HepG2 (cell line): ENCODE data around the gene POLR2H. TPM values are rescaled to one million over a fixed set of nuclear protein-coding genes. Genes with fewer than 3 reads are reported as not detected.
A peak's percentile ranks its signal among the peaks of the same experiment; 100 is the strongest.

Source experiments
- ATAC-seq: fragments of 200-7000 bp; cut with Tn5 transposase; 3 replicates; pipeline ENCODE4 v1.9.1; 2020; ENCODE audit warnings: mild to moderate bottlenecking, moderate library complexity
- BruUV-seq: library from RNA; stranded (reverse); fragments of 400-500 nt; replicated peaks from 2 replicates; lab custom pipeline; 2021; lab: Mats Ljungman, UMichigan
- CTCF ChIA-PET: fragments of 300-600 bp; formaldehyde crosslinking; extraction: SDS; loops from one replicate; lab custom pipeline; 2021; ENCODE audit warnings: low total read pairs, inconsistent platforms, low intra/inter-chr PET ratio; lab: Yijun Ruan, JAX
- POLR2A ChIA-PET: fragments of 350-600 bp; sonication (Branson Sonifier 250); formaldehyde crosslinking; loops from one replicate; lab custom pipeline; 2020; ENCODE audit warnings: antibody characterized with exemption, inconsistent platforms; lab: Yijun Ruan, JAX
- DNase-seq: peaks from one replicate; pipeline ENCODE4 v3.0.0-alpha.2; 2015; ENCODE audit warnings: low spot score
- FAIRE-seq: peaks from 3 replicates; lab custom pipeline; 2011; peaks lifted over from hg19 to GRCh38; lab: Jason Lieb, UNC
- H2AFZ ChIP-seq: one replicate; pipeline ENCODE4 v1.6.1; 2011; ENCODE audit warnings: low read length, inconsistent platforms
- H3K27ac ChIP-seq: fragments of 300-600 bp; 3 replicates; pipeline ENCODE4 v1.8.0; 2011; ENCODE audit warnings: mixed run types, mild to moderate bottlenecking, mixed read lengths, low read length, inconsistent platforms; ENCODE audit not compliant: insufficient read depth; ENCODE audit errors: extremely low read length
- H3K27me3 ChIP-seq, 2 experiments: fragments of 200-600 bp in 1 of 2; 2 replicates in 1 of 2; 3 replicates in 1 of 2; pipeline versions ENCODE4 v1.6.0 to v1.8.0; 2011; ENCODE audit warnings: low read length in 2 of 2, mild to moderate bottlenecking in 2 of 2, moderate library complexity in 2 of 2, inconsistent platforms in 1 of 2; ENCODE audit not compliant: insufficient read depth in 2 of 2, control insufficient read depth in 1 of 2
- H3K36me3 ChIP-seq, 2 experiments: fragments of 200-600 bp in 1 of 2; replicated peaks in 1 of 2; 2 replicates in 1 of 2; 3 replicates in 1 of 2; pipeline versions ENCODE4 v1.5.1 to v1.8.0; 2011; ENCODE audit warnings: low read length in 2 of 2, inconsistent platforms in 1 of 2; ENCODE audit not compliant: insufficient read depth in 2 of 2, control insufficient read depth in 1 of 2
- H3K4me1 ChIP-seq: 2 replicates; pipeline ENCODE4 v1.5.1; 2012; ENCODE audit warnings: low read length, inconsistent platforms; ENCODE audit not compliant: insufficient read depth
- H3K4me2 ChIP-seq: 2 replicates; pipeline ENCODE4 v1.6.0; 2011; ENCODE audit warnings: low read depth, low read length, inconsistent platforms
- H3K4me3 ChIP-seq, 3 experiments: fragments of 200-600 bp in 1 of 3; sonication (generic), shearing (Covaris generic) in 1 of 3; replicated peaks in 1 of 3; 2 replicates each; pipeline ENCODE4 v1.5.1; 2011 to 2016; ENCODE audit warnings: low read length in 3 of 3, inconsistent platforms in 2 of 3, low read depth in 2 of 3, mild to moderate bottlenecking in 2 of 3, control low read depth in 1 of 3, mixed read lengths in 1 of 3; ENCODE audit not compliant: insufficient read depth in 1 of 3
- H3K79me2 ChIP-seq: one replicate; pipeline ENCODE4 v1.6.1; 2011; ENCODE audit warnings: low read length, inconsistent platforms; ENCODE audit not compliant: insufficient read depth
- H3K9ac ChIP-seq: 2 replicates; pipeline ENCODE4 v1.6.0; 2011; ENCODE audit warnings: mild to moderate bottlenecking, low read depth, low read length, inconsistent platforms; ENCODE audit not compliant: insufficient read depth
- H3K9me3 ChIP-seq: 2 replicates; pipeline ENCODE4 v1.5.1; 2012; ENCODE audit warnings: mild to moderate bottlenecking, low read length
- H4K20me1 ChIP-seq: 2 replicates; pipeline ENCODE4 v1.6.0; 2011; ENCODE audit warnings: inconsistent platforms, mild to moderate bottlenecking, low read length, moderate library complexity; ENCODE audit not compliant: insufficient read depth
- ERF ChIP-seq: IDR thresholded peaks from 2 replicates; pipeline ENCODE4 v1.6.1; 2018; ENCODE audit warnings: missing biosample characterization, missing genetic modification reagents
- HMGXB3 ChIP-seq: sonication (generic); formaldehyde crosslinking; IDR thresholded peaks from 2 replicates; pipeline ENCODE4 v1.4.0; 2020; ENCODE audit warnings: missing genetic modification reagents, borderline replicate concordance
- JARID2 ChIP-seq: sonication (generic); formaldehyde crosslinking; IDR thresholded peaks from 2 replicates; pipeline ENCODE4 v1.8.1; 2023; ENCODE audit warnings: missing genetic modification reagents, inconsistent platforms; ENCODE audit not compliant: insufficient replicate concordance
- MAFG ChIP-seq: sonication (generic); formaldehyde crosslinking; IDR thresholded peaks from 2 replicates; pipeline ENCODE4 v1.5.1; 2020; ENCODE audit warnings: mild to moderate bottlenecking, missing genetic modification reagents
- SETDB1 ChIP-seq: sonication (generic); formaldehyde crosslinking; IDR thresholded peaks from 2 replicates; pipeline ENCODE4 v1.5.1; 2020; ENCODE audit warnings: missing genetic modification reagents, mild to moderate bottlenecking, borderline replicate concordance
- SMAD1 ChIP-seq: sonication (generic); formaldehyde crosslinking; IDR thresholded peaks from 2 replicates; pipeline ENCODE4 v1.4.0; 2020; ENCODE audit warnings: missing genetic modification reagents, low read depth, mild to moderate bottlenecking, borderline replicate concordance
- SPEN ChIP-seq: sonication (generic); formaldehyde crosslinking; IDR thresholded peaks from 2 replicates; pipeline ENCODE4 v1.5.1; 2020; ENCODE audit warnings: low read depth, mild to moderate bottlenecking, missing genetic modification reagents
- TCF7 ChIP-seq: sonication (generic); IDR thresholded peaks from 2 replicates; pipeline ENCODE4 v1.6.1; 2016; ENCODE audit warnings: antibody characterized with exemption, low read depth
- ZBTB20 ChIP-seq: sonication (generic); formaldehyde crosslinking; IDR thresholded peaks from 2 replicates; pipeline ENCODE4 v1.8.1; 2023; ENCODE audit warnings: missing genetic modification reagents, low read depth, mild to moderate bottlenecking, borderline replicate concordance
- ZFP82 ChIP-seq: sonication (generic); formaldehyde crosslinking; IDR thresholded peaks from 2 replicates; pipeline ENCODE4 v1.5.1; 2020; ENCODE audit warnings: mild to moderate bottlenecking, missing genetic modification reagents, borderline replicate concordance
- ZKSCAN5 ChIP-seq: sonication (generic); formaldehyde crosslinking; IDR thresholded peaks from 2 replicates; pipeline ENCODE4 v1.5.1; 2020; ENCODE audit warnings: mild to moderate bottlenecking, missing genetic modification reagents
- ZNF10 ChIP-seq: sonication (generic); formaldehyde crosslinking; IDR thresholded peaks from 2 replicates; pipeline ENCODE4 v1.4.0; 2020; ENCODE audit warnings: mild to moderate bottlenecking, low read depth, missing genetic modification reagents, borderline replicate concordance
- ZNF224 ChIP-seq: sonication (generic); formaldehyde crosslinking; IDR thresholded peaks from 2 replicates; pipeline ENCODE4 v1.5.0; 2020; ENCODE audit warnings: mild to moderate bottlenecking, missing genetic modification reagents
- ZNF451 ChIP-seq: sonication (generic); formaldehyde crosslinking; IDR thresholded peaks from 2 replicates; pipeline ENCODE4 v1.5.0; 2020; ENCODE audit warnings: mild to moderate bottlenecking, missing genetic modification reagents
- ZNF589 ChIP-seq: sonication (generic); formaldehyde crosslinking; conservative IDR thresholded peaks from 2 replicates; pipeline ENCODE4 v1.8.0; 2022; ENCODE audit warnings: mild to moderate bottlenecking, moderate library complexity, missing genetic modification reagents
- ZNF724P ChIP-seq: sonication (generic); formaldehyde crosslinking; IDR thresholded peaks from 2 replicates; pipeline ENCODE4 v1.8.0; 2022; ENCODE audit warnings: missing genetic modification reagents, borderline replicate concordance
- ZNF781 ChIP-seq: sonication (generic); formaldehyde crosslinking; IDR thresholded peaks from 2 replicates; pipeline ENCODE4 v1.5.1; 2020; ENCODE audit warnings: borderline replicate concordance, mild to moderate bottlenecking, missing genetic modification reagents; ENCODE audit errors: not compliant biosample characterization
- WGBS: methylation state at CpG from one replicate; pipeline ENCODE4 v1.1.6; 2017; ENCODE audit warnings: low lambda C conversion rate; 5-methylcytosine and 5-hydroxymethylcytosine counted together
- in situ Hi-C: cut with HindIII; loops from 2 replicates; pipeline ENCODE4 v1.10.0; 2017; ENCODE audit warnings: low pct_unique_long_range_greater_than_20kb; ENCODE audit not compliant: extremely low pct_ligation_motif_present
- intact Hi-C: fragments of 100-400 bp; cut with micrococcal nuclease; formaldehyde crosslinking; loops from one replicate; pipeline ENCODE4 v1.10.0; 2022; ENCODE audit not compliant: unreplicated experiment
- polyA plus RNA-seq, 8 experiments: library from polyadenylated mRNA; depleted of rRNA in 3 of 8; stranded (reverse) in 7 of 8; unstranded in 1 of 8; fragments of >200 nt; fragmentation: Illumina TruSeq in 4 of 8; extraction: Trizol in 4 of 8; gene quantifications; 2 replicates each; pipeline versions ENCODE4 v1.2.1 to v1.2.3, GENCODE V29; 2011 to 2016; ENCODE audit warnings: low read depth in 4 of 8, missing spikeins in 1 of 8, mixed read lengths in 1 of 8; ENCODE audit not compliant: insufficient read depth in 1 of 8
- total RNA-seq, 5 experiments: library from RNA; depleted of rRNA; stranded (reverse); fragments of >200 nt; fragmentation: Illumina TruSeq; extraction: Trizol; gene quantifications; 2 replicates each; pipeline ENCODE4 v1.2.3, GENCODE V29; 2016; ENCODE audit warnings: low read depth in 1 of 5
- TF ChIP-seq, protein P1 (sequence below): sonication (generic); formaldehyde crosslinking; IDR thresholded peaks from 2 replicates; pipeline ENCODE4 v1.4.0; 2020; ENCODE audit warnings: missing genetic modification reagents

The POLR2H gene
- total and polyA plus RNA-seq, 2 of the 13 experiments (the other 11 are each of a cell fraction or from before 2014, with no cell fraction given): 118 to 194 TPM

DNA sequence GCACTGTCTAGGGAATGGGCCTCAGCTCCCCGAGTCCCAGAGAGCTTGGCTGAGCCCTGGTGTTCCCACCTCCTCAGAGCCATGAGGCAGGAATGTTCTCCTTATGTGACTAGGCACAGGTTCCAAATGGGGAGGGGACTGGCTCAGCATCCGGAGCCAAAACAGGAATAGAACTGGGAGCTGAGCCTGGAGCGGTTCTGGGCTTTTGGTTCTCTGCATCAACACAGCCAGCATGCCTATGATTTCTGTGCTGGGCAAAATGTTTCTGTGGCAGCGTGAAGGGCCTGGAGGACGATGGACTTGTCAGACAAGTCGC is 24.2 kb upstream of the POLR2H start, which contains the start of gene FAM131A:
FAM131A (plus strand) TSS at position 202 of the 316 bp plus-strand sequence; CDS start at position 233, 31 bp downstream.
- no peak for TF ChIP-seq ZNF224 (CRISPR knock-in tag)
- TF ChIP-seq HMGXB3: no peak
- no peak for TF ChIP-seq SETDB1 (CRISPR knock-in tag)
- TF ChIP-seq SMAD1 (CRISPR knock-in tag): no peak
- TF ChIP-seq TCF7: no peak
- 0 out of 2 replicates have a peak, but pooled peaks have one; percentile 8 for TF ChIP-seq SPEN (CRISPR knock-in tag)
- no peak for TF ChIP-seq JARID2 (CRISPR knock-in tag)
- TF ChIP-seq, protein P1, sequence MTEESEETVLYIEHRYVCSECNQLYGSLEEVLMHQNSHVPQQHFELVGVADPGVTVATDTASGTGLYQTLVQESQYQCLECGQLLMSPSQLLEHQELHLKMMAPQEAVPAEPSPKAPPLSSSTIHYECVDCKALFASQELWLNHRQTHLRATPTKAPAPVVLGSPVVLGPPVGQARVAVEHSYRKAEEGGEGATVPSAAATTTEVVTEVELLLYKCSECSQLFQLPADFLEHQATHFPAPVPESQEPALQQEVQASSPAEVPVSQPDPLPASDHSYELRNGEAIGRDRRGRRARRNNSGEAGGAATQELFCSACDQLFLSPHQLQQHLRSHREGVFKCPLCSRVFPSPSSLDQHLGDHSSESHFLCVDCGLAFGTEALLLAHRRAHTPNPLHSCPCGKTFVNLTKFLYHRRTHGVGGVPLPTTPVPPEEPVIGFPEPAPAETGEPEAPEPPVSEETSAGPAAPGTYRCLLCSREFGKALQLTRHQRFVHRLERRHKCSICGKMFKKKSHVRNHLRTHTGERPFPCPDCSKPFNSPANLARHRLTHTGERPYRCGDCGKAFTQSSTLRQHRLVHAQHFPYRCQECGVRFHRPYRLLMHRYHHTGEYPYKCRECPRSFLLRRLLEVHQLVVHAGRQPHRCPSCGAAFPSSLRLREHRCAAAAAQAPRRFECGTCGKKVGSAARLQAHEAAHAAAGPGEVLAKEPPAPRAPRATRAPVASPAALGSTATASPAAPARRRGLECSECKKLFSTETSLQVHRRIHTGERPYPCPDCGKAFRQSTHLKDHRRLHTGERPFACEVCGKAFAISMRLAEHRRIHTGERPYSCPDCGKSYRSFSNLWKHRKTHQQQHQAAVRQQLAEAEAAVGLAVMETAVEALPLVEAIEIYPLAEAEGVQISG (CRISPR knock-in tag): no peak
- no peak for TF ChIP-seq ZNF589 (CRISPR knock-in tag)
- no peak for TF ChIP-seq ZKSCAN5
- no peak for TF ChIP-seq MAFG (CRISPR knock-in tag)
- no peak for TF ChIP-seq ZNF10 (CRISPR knock-in tag)
- no peak for TF ChIP-seq ZNF451 (CRISPR knock-in tag)
- no peak for TF ChIP-seq ZNF781 (CRISPR knock-in tag)
- TF ChIP-seq ERF: no peak
- TF ChIP-seq ZNF724P (CRISPR knock-in tag): 0 out of 2 replicates have a peak, but pooled peaks have one; percentile 6
- 0 out of 2 replicates have a peak, but pooled peaks have one; percentile 7 for TF ChIP-seq ZFP82 (CRISPR knock-in tag)
- TF ChIP-seq ZBTB20 (CRISPR knock-in tag): no peak
- CTCF ChIA-PET: no interaction called here
- in situ Hi-C loops (no loop called here), intact Hi-C loops (no loop called here)
- FAIRE-seq (no peak), ATAC-seq (no peak), DNase-seq (no peak)
- POLR2A ChIA-PET: interaction anchor here (0.7 to 1.9 kb wide), 7 partner anchors 8 to 182 kb away, joined by 3 to 10 read pairs (median 5); partner anchors contain the start of genes CLCN2, DVL3 and POLR2H
- H3K4me1 ChIP-seq: peaks cover 18% of the 10 kb centered on the region
- H3K4me2 ChIP-seq: peak within 1 kb of the TSS; percentile 94
- no peaks in the 10 kb centered on the region; a peak in 1 of 5 replicates for H3K27me3 ChIP-seq
- 92% methylated on average over 5 of the region's 6 CpGs for WGBS
- H3K36me3 ChIP-seq: peaks cover 17 to 33% of the 10 kb centered on the region in 2 experiments
- BruUV-seq: no TSS peak
- H3K9ac ChIP-seq: peak within 1 kb of the TSS; percentile 91
- no peaks in the 10 kb centered on the region for H3K9me3 ChIP-seq
- peak within 1 kb of the TSS; percentile 67 to 94 (median 80) for H3K4me3 ChIP-seq
- H3K27ac ChIP-seq: peak within 1 kb of the TSS; percentile 84
- H2AFZ ChIP-seq: no peak within 1 kb of the TSS
- peaks cover 19% of the 10 kb centered on the region; the same call in 1 of the 2 replicates for H4K20me1 ChIP-seq
- peaks cover 14% of the 10 kb centered on the region for H3K79me2 ChIP-seq
